Fibroblast of skin of scalp (primary cell): ENCODE results near the gene TRIM26.

ENCODE experiments used
- DNase-seq: peaks from one replicate; pipeline ENCODE4 v3.0.0-alpha.2; 2013

TRIM26 gene

DNA sequence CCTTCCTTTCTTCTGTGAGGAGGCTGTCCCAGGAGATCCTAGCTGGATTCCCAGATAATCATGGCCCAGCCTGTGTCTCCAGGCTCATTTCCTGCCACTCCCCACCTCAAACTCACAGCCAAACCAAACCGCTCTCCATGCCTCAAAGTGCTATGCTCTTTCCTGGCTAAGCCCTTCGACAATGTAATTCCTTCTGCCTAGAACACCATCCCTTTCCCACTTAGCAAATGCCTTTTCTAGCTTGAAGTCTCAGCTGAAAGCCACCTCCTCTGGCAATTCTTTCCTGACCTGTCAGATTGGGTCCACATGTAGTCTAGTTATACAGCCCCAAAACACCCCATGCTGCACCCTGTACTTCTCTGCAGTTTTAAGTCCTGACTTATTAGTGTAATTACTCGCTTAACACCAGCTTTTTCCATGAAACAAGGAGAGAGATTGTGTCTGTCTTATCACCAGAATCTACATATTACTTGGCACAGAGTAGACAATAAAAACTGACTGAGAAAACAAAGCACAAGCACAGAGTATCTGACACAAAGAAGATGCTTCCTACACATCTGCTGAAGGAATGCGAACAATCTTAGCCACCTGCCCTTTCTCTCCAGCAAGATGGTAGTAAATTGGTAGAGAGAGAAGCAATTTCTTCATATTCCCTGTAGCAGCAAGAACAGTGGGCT lies 5.4 kb downstream of the TRIM26 start:
- peak; percentile 33 for DNase-seq

DNA sequence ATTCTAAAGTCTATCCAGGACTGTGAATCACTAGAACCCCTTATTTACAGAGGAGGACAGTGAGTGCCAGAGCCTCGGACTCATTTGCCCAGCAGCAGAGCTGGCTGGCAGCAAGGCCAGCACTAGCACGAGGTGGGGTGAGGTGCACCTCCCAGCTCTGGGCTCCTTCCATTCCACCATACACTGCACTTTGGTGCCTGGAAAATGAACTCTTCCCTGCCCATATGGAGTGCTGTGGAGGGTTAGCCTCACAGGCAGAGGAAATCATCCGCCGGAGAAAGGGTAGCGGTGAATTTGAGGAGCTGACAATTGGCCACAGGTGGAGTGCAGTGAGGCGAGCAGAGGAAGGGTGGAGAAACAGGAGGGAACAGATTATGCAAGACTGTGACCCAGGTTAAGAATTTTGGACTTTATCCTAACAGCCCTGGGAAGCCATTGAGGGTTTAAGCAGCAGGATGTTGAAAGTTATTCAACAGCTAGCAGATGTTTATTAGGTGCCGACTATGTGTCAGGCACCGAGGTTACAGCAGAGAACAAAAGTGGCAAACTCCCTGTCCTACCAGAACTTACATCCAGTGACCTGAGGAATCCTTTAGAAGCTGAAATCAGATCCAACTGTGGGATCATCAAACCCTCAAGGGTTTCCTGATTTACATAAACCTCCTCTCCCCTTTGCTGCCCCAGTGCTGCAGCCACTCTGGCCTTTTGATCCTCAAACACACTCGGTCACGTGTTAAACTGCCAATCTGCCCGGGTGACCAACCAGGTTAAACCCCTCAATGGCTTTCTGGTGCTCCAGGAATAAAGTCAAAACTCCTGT lies 6.2 kb downstream of the TRIM26 start:
- DNase-seq = no peak

DNA sequence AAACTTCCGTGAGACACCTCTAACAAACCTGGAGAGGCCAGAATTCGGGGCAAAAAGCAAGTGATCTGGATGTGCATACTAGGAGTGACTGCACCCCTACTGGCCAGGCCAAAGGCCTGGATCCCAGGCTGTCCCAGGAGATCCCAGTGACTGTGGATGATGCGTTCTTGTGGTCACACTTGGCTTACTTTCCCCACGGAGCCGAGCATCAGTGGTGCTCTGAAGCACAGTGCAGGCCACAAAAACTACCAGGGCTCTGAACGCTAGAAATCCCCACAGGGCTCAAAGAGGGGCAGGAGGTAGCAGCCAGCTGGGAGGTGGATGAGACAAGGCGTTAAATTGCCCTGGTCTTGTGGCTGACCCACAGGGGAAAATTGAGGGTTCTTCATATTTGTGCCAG lies 7.1 kb downstream of the TRIM26 start:
- DNase-seq = peak; percentile 36

DNA sequence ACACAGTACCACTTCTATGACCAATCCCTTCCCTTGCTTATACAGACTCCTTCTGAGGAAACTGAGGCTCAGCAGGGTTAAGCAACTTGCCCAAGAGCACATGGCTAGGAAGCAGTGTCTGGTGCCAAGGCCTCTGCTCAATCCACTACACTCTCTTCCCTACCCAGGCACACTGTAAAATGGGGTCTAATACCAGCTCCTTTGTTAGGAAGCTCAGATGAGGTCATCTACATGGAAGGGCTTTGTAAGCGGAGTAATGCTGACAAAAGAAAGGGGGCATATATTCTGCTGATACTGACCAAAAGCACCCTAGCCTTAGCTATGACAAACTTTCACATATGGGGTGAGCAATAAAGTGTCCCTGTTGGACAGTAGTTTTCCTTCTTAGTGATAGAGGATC lies 9.1 kb downstream of the TRIM26 start:
- no peak for DNase-seq

DNA sequence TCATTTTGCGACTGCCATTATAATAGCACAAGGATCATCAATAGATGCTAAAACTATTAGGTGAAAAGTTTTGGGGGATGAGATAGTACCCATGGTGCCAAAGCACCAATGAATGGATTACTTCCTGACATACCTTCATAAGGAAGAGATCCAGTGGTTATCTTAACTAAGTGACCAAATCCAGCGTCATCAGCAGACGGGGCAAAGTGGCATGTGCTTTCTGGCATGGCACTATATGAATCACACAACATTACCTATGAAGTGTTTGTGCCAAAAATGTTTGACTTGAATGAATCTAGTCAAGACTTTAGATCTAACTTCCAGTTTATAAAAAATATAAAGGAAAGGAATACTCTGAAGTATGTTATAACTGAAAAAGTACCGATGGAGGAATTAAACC lies 10.8 kb downstream of the TRIM26 start:
- no peak for DNase-seq

DNA sequence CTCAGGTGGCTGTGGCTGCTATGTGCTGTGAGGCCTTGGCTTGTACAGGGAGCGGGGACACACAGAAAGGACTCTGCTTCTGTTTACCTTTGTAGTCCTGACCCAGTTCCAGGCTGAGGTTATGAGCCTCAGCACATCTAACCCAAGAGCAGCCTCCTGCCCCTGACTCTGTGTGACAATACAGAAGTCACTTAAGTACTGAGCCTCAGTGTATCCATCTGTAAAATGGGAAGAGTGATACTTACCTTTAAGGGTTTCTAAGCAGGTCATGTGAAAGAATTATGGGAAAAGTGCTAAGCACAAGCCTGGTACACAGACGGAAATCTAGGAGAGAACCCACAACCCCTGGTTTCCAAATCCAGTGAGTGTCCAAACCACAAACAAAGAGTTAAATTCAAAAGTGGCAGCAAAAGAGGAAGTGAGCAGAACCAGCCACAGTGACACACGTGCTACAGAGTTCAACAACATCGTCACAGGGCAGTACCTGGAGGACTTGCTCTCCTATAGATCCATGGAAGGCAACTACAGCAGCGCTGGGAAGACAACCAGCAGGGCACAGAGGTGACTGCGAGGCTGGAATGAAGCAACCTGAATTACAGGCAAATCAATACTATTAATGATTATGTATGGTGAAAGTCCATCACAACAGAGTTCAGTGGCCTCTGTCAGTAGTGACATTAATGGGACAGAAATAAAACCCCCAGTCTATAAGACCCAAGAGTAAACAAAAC lies 12.5 kb downstream of the TRIM26 start:
- no peak for DNase-seq

DNA sequence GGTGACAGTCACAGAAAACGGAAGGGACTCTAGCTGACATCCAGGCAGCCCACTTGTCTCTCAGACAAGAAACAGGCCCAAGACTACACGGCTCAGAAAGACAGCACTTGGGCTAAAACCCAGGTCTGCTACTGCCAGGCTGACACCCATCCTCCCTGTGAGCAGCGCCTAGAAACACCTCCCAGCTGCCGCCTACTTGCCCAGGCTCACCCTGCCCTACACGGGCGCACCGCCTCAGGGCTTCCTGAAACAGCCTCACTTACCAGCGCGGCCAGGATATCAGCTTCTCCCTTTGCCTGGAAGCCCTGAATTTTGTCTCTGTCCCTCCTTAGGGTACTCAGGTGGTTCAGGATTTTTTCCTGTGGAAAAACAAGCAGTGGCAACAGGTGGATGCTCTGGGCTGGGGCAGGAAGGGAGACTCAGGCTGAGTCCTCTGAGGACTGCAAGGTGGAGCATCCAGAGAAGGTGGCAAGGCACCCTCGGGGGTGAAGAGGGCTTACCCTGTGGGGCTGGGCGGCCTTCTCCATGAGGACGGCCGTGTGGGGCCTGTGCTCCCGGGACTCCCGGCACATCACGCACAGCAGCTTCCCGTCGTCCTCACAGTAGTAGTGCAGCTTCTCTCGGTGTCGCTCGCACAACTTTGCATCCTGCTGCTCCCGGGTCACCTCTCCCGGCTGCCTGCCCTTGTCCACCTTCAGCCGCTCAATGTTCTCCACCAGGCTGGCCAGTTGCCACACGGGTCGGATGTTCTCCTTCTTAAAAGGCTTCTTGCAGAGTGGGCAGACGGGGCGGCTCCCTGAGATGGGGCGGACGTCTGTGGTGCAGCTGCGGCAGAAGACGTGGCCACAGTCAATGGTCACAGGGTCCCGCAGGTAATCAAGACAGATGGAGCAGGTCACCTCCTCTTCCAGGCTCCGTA lies 14.8 kb downstream of the TRIM26 start:
- no peak for DNase-seq

DNA sequence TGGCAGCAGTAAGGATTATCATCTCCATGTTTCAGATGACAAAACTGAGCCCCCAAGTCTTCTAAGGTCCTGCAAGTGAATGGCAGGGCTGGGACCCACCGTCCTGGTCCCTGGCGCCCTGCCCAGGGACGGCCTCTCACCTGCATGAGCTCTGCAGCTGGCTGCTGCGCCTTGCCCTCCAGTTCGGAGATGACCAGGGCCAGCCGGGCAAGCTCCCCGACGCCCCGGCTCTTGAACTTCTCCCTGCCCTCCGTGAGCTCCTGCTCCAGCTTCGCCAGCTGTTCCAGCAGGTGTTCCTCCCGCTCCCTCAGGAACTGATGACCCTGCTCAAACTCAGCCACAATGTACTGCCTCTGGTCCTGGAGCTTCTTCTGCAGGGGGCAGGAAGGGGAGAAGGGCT lies 16.8 kb downstream of the TRIM26 start:
- no peak for DNase-seq

DNA sequence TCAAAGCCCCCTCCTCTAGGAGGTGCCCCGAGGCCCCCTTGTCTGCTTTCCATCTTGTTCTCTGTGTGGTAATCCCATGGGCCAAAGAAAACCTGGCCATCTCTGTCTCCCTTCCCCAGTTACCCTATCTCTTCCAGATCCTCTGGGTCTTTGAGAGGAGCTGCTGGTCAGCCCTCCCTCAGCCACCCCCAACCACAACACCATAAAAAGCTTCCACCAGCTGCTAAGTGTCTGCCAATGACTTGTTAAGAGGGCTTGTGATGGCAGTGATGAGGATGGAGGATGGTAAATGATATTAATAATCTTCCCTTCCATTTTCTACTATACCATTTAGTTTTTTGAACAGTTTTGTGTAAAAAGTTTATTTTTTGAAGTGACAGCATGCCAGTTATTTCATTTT lies 17.3 kb downstream of the TRIM26 start:
- no peak for DNase-seq

DNA sequence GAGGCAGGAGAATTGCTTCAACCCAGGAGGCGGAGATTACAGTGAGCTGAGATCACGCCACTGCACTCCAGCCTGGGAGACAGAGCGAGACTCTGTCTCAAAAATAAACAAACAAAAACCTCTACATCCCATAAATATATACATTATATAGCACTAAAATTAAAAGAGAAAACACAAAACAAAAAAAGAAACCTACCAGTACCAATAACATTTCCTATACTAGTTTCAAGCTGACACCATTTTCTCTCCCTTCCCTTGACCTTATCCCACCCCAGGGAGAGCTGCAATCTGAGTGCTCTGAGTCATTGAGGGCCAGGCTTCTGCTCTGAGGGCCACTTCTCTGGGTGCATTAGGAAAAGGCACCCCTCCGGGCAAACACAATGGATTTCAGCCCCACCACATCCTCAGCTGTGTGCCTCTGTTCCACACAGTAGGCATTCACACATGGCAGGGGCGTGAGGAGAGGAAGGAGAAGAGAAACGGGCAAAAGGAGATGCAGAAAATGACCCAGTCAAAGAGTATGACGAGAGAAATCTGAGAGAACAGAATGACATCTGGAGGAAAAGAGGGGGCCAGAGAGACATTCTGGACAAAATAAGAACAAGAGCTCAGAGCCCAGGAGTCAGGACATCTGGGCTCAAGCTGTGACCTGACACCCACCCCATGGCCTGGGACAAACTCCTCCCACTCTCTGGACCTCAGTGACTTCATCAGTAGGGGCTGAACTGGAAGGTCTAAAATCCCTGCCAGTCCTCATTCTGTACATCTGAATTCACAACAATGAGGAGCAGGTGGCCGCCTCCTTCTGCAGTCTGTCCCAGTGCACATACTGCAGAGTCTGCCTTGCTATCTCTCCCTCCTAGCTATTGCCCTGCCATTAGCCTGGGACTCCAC lies 18.2 kb downstream of the TRIM26 start:
- DNase-seq = no peak

DNA sequence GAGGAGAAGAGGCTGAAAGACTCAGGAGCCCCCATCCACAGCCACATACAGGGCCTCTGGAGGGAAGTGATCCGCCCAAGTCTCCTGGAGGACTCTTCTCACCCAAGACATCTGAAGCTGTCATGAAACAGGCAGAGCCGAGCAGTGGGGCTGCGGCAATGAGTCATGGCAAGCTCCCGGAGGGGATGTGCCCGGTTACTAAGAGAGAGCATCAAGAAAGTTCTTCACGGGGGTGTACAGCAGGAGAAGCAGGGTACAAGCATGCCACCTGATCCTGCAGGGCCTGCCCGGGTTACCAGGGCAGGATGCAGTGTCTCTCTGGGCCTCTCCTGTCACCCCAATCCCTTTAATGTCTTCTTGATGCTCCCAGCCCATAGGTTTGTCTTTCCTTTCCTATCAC lies 21.1 kb downstream of the TRIM26 start:
- no peak for DNase-seq

DNA sequence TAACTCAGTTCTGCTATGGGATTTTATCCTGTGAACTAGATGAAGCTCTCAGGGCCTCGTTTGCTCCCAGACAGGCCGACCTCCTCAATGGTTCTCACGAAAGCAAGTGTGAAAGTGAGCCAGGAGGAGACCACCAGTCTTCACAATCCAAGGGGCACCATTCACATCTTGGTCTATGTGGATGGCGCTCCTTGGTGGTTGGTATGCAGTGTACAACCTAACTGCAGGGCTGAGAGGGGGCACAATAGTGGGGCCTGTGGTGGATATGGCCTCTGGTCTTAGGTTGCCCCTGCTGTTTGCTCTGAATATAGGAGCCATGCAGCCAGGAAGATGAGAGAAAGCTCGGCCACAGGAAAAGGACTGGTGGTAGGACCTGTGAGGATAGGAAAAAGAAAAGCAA lies 24.7 kb downstream of the TRIM26 start:
- DNase-seq = no peak

DNA sequence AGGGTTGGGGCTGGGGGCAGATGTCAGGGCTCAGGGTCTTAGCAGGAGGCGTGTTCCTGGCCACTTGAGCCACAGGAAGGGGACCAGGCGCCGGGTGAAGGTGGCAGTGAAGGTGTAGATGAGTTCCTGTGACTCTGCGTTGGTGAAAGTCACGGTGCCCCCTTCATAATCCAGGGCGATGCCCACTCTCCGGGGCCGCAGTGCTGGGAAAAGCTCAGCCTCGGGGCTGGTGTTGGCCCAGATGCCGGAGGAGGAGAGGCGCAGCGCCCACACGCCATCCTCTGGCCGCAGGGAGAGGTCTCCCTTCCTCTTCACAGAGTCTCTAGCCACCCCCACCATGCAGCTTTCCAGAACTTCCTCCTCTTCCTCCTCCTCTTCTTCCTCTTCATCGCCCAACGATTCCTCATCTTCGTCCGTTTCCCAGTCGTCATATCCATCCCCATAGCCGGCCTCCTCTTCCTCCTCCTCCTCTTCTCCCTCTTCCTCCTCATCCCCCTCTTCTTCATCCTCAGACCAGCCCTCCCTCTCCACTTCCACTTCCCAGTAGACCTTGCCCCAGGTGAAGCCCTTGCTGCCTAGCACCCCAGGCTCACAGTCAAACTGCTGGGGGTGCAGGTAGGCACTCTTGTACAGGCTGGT lies 27.2 kb downstream of the TRIM26 start:
- DNase-seq = no peak

DNA sequence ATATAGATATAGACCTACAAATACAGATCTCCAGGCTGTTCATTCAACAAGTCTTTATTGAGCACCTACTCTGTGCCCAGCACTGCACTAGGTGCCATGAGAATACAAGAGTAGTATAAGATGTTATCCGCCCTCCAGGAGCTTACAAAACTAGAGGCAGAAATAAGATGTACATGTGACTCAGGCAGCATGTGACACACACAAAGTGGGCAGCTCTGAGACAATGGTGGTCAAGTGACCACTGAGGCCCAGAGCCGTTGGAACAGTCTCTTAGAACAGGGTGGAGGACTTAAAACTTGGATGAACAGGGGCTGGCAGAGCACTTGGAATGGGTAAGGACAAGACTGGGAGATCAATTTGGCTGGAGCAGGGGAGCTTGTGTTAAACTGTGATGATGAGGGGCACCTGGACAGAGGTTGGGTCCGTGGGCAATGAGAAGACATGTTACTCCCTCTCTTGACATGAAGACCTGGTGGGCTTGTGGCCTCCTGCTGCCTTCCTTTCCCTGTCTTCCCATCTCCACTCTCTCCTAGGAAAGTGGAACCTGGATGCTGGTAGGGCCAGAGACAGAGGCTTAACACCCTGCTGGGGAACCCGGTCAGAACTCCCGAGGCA lies 28.7 kb downstream of the TRIM26 start:
- no peak for DNase-seq

DNA sequence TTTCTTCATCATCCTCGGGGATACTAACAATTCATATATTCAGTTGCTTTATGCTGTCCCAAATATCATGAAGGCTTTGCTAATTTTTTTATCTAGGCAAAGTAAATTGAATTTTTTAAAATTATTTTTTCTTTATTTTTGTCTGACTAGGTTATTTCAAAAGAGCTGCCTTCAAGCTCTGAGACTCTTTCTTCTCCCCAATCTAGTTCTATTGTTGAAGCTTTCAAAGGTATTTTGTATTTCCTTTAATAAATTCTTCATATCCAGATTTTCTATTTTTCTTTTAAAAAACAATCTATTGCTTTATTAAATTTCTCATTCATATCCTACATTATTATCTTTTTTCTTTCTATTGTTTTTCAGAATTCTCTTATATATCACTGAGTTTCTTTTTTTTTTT lies 33.1 kb downstream of the TRIM26 start:
- DNase-seq = no peak

DNA sequence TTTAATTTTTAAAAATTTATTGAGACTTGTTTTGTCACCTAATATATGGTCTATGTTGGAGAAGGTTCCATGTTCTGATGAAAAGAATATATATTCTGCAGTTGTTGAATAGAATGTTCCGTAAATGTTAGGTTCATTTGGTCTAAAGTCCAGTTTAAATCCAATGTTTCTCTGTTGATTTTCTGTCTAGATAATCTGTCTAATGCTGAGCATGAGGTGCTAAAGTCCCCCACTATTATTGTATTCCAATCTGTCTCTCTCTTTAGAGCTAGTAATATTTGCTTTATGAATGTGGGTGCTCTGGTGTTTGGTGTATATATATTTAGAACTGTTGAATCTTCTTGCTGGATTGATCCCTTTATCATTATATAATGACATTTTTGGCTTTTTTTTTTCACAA lies 34.4 kb downstream of the TRIM26 start:
- no peak for DNase-seq

DNA sequence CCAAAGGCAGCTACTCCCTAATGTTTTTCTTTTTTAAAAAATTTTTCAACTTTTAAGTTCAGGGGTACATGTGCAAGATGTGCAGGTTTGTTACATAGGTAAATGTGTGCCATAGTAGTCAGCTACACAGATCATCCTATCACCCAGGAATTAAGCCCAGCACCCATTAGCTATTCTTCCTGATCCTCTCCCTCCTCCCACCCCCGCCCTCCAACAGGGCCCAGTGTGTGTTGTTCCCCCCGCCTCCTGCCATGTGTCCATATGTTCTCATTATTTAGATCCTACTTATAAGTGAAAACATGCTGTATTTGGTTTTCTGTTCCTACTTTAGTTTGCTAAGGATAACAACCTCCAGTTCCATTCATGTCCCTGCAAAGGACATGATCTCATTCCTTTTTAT lies 37.4 kb downstream of the TRIM26 start:
- DNase-seq = no peak

DNA sequence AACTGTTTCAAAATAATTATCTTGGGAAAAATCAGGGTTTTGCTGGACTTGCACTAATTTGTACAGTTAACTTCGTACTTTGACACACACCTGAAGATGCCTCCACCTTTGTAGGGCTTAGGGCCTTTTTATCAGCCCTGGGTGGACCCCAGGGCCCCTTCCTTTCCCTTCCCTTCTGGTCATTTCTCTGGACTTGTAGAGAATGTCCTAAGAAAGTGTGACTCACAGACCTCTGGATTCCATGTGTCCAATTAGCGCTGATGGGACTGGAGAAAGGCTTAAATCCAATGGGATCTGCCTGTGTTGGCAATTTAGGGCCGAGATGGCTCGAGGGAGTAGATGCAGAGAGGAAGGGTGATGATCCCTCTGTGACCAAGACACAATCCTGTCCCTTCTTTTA lies 40.5 kb downstream of the TRIM26 start:
- DNase-seq = no peak

DNA sequence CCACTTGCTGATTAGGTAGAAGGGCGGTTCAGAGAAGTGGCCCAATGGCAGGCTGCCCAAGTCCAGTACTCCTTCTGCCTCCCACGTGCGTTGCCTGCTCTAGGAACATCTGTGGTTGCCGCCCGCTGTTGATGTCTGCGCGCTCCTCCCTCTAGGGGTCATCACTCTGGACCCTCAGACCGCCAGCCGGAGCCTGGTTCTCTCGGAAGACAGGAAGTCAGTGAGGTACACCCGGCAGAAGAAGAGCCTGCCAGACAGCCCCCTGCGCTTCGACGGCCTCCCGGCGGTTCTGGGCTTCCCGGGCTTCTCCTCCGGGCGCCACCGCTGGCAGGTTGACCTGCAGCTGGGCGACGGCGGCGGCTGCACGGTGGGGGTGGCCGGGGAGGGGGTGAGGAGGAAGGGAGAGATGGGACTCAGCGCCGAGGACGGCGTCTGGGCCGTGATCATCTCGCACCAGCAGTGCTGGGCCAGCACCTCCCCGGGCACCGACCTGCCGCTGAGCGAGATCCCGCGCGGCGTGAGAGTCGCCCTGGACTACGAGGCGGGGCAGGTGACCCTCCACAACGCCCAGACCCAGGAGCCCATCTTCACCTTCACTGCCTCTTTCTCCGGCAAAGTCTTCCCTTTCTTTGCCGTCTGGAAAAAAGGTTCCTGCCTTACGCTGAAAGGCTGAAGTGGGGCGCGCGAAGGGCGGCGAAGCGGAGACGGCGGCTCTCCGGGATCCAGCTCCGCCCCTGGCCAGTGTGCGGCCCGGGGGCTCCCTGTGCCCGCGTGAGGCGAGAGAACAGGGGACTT lies 41.3 kb downstream of the TRIM26 start:
- DNase-seq = peak; percentile 12
